ELR (cell line): Measurements from ENCODE around the gene HIVEP3.
"Not testable (repeated sequence)": the region's sequence is repeated elsewhere in the genome, so short reads cannot be mapped to it uniquely, and the experiment has no call there.

ENCODE experiments used
- DNase-seq: peaks from one replicate; pipeline ENCODE4 v3.0.0-alpha.2; 2015; ENCODE audit warnings: low read depth

The HIVEP3 gene

GRCh38 chr1:41580520-41581172 is 338.1 kb downstream of the HIVEP3 start:
- DNase-seq: no peak

DNA sequence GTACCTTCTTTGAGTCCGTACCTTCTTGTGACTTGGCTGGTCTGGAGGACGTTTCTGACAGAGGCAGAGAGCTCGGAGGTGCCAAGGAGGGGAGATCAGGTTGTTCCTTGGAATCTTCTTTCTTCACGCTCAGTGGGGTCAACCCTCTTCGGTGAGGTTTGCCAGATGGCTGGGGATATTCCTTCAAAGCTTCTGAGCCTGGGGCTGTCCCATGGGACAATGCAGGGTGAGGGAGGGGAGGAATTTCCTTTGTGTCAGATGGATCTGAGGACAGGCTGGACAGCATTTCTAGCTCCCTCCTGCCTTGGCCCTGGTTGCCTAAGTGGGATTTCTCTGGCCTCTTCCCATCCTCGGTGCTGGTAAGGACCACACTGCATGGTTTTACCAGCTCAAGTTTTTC is 338.7 kb downstream of the HIVEP3 start:
- DNase-seq: no peak

DNA sequence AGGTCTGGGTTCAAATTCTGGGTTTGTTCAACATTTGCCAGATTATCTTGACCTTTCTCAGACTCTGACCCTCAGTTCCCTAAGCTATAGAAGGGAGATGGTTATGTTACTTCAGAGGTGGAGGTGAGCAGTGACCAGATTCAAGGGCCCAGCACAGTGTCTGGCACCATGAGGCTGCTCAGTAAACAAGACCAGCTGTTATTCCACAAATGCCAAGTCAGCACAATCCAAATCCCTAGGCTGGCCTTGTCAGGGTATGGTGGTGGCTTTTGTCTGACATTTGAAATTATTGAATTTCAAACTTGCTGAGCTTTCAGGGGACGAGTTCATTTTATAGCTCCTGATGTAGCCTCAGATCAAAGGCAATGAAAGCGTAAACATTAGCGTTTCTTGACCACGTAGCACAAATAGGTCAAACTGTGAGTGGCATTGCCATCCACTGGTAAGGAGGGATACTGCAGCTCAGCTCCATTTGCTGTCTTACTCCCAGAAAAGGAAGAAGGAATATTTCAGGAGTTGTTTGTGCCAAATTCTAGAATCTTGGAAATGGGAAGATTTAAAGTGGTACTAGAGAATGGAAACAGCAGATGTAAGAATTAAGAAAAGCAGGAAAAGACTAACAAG is 339.9 kb downstream of the HIVEP3 start:
- peak; percentile 52 for DNase-seq

DNA sequence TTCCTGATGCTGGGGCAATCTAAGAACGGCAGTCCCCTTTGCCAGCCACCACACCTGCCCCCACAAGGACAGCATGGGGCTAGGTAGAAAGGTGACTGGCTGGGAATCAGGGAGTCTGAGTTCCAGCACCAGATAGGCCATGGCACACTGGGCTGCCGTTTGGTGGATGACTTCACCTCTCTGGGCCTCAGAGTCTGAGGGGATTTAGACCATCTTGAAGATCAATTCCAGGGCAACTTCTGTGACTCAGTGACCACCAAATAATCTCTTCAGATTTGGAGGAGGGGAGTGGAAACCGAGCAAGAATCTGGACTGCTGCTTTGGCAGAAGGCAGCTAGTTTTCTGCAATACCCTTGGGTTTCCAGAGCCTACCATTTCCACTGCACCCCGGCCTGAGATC is 342.1 kb downstream of the HIVEP3 start:
- peak; percentile 13 for DNase-seq

DNA sequence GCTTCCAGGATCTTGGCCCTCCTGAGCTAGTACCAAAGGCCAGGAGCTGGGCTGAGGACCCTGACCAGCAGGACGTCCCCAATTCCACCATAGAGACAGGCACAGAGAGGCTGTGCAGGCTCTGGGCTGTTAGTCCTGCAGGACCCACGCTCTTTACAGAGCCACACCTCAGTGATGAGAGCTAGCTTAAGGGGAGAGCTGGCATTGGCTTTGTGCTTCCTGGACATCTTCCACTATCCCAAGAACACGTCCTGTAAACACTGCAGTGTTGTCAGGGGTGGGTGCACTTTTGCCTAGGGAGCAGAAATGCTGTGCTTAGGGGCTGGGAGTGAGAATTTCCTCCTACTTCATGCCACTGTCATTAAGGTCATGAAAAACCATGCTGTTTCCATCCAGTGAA is 342.5 kb downstream of the HIVEP3 start:
- no peak for DNase-seq

DNA sequence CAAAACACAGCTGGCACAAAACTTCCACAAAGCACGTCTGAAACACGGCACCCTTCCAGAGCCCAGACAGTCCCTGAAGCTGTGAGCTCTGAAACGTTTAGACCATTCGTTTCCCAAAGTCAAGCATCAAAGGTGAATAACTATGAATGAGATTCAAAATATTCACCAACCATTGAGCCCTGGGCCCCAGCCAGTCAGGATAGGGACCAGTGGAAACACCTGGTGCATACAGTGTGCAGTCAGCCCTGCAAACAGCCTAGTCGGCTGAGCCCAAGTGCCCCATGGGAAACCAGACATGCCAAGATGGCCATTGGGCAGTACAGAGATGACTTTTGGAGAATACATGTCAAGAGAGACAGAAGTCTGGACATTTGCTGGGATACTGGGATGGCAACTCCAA is 343.9 kb downstream of the HIVEP3 start:
- DNase-seq: no peak

DNA sequence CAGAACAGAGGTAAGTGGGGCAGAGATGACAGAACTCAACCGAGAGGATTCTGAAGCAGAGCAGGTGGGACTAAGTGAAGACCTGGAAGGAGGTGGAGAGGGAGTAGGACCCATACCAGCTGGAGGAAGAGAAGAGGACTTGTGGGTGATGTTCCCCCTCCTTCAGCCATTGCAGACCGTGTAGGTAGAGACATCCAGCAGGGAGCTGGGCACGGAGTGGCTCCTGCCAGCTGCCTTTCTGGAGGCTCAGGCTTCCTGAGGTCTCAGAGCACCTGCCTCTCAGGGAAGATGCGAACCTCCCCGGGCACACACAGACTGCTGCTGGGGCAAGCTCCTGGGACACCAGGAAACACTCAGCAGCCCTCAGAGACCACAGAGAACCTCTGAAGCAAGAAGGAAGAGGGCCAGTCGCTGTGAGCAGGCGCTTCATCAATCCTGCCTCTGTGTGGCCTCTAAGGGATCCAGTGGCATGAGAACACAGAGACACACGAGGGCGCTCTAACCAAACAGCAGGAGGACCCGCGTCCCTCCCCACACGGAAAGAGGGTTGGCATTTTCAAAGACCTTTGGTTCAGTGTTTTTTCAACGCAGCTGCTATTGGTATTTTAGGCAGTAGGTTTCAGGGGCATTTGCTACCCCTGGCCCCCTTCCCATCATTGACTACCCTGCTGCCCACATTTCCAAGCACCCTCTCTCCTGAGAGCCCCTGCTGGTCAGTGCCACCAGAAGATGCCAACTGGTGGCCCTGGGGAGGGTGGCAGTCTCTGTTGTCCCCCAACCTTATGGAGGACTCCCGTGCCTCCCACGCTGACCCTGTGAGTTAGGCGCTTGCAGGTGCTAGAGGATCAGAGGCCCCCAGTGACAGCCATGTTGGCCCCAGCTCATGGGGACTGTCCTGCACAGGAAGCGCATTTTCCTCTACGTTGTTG is 344.7 kb downstream of the HIVEP3 start:
- DNase-seq: peak; percentile 85

DNA sequence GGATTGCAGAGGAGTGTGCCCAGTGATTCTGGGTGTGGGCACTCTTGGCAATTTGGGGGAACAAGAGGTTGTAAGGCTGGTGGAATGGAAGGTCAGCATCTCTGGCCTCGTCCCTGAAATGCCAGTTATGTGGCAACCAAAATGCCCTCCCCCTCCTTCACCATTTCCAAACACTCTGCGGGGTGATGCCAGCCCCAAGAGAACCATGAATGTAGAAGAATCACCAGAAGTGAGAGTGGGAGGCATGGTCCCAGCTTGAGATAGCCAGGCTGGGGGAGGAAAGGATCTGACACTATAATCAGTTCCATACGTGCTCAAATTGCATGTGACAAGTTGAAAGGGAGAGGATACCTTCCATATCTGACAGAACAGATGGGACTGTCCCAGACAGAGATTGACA is 345.5 kb downstream of the HIVEP3 start:
- no peak for DNase-seq

DNA sequence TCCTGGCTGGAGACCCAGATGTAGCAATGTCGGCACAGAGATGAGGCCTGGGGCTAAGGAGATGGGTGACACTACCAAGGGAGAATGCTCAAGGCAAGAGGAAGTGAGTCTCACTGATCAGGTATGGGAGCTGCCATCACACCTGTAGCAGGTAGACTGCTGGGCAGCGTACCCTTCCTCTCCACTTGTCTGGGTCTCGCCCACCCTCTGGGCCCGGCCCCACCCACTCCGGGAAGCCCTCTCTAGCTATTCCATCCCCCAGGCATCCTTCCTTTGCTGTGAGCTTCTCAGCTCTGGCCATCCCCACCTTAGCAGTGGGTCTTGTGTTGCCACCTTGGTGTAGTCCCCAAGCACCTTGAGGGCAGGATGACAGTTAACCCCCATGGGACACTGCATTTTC is 346.5 kb downstream of the HIVEP3 start:
- DNase-seq: no peak

DNA sequence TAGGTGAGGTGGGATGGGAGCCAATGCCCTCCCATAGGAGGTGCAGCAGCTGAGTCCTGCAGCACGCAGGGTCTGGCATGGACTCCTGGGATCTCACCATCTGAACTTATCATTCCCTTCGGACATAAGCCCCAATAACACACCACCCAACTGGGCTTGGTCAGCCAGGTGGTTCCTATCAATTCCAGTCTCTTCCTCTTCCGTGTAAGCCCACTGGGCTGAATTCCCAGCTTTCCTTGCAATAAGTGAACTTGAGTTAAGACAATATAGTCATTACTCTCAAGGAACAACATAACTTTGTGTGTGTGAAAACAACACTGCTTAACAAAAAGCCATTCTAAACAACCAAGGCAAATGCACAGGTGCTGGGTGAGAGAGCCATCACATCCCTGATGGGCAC is 347.7 kb downstream of the HIVEP3 start:
- DNase-seq: no peak

GRCh38 chr1:41568204-41568603 is 350.5 kb downstream of the HIVEP3 start:
- DNase-seq: no peak

DNA sequence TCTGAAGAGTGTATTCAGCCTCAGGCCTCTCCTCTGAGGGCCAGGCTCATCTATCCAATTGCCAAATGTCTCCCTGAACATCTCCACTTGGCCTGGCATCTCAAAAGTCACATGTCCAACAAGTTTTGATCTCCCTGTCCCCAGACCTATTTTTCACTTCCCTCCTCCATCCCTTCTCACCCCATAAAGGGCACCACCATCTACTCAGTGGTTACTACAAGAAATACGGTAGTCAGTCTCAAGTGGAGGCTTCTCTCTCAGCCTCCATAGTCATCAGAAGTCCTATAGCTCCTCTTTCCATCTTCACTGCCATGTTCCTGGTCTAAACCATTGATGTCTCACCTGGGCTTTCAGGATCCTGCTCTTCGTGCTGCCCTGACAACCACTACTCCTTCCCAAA is 351.8 kb downstream of the HIVEP3 start:
- no peak for DNase-seq

DNA sequence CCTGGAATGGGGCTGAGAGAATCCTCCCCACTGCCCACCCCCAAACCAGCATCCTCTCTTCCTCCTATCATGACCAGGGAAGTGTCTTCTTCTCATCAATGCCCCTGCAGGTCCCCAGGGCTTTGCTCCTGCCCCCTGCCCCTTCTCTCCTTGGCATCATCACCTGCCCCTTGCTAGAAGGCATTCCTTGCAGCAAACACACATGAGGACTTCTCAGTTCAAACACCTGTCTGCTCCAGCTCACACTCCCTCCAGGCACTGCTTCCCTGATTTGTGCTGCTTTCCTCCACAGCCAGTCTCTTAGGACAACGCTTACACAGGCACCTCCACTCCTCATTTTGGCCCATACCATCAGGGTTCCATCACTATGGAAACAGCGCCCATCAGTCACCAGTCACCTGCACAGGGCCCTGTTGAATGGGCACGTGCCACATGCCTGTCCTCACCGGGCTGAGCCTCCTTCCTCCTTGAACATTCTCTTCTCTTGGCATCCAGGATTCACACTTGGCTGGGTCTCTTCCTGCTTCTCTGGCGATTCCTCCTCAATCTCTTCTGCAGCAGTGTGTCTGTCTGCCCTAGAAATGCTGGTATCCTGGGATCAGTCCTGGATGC is 352.3 kb downstream of the HIVEP3 start:
- no peak for DNase-seq

GRCh38 chr1:41564741-41565475 is 353.8 kb downstream of the HIVEP3 start:
- DNase-seq: no peak

DNA sequence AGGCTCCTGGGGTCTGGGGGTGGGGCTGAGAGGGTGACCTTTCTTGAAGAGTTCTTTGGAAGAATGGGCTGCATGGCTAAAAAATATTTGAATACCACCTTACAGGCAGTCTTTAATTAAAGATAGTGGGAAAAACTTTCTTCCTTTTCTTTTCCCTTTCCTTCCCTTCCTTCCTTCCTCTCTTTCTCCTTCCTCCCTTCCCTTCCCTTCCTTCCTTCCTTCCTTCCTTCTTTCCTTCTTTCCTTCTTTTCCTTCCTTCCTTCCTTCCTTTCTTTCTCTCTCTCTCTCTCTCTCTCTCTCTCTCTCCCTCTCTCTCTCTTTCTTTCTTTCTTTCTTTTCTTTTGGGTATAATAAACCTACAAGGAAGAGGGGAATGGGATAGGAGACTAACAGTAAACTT is 356.4 kb downstream of the HIVEP3 start:
- no peak for DNase-seq

DNA sequence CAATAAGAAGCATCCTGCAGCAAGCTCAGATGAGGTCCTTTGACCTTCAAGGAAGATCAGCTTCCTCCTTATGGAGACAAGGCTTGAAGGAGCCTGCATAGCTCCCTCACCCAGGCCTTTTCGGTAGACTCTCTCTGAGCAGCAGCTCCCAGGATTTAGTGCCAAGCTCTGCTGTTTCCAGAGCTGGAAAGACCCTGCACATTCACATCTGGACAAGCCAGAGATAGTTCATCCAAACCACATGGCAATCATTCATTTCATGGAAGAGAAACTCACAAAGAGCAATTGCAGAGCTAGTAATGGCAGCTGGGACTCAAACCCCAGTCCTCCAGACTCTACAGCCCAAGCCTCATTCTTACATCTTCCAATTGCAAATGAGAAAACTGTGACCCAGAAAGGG is 357.8 kb downstream of the HIVEP3 start:
- no peak for DNase-seq

DNA sequence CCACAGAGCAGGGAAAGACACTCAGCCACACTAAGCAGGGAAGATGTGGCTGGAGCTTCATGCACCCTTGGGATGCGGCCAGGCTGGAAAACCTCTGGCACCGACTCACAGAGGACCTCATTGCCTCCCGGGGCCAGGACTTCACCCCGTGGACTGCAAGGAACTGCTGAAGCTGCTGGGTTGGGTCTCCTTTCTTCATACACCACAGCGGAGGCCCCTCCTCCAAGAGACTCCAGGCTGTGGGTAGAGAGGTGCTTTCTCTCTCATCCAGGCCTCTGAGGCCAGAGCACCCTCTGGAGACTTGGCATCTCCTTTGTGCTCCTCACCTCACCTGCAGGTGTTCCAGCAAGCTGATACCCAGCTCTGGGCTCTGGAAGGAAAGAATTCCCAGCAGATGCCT is 358.2 kb downstream of the HIVEP3 start:
- DNase-seq: no peak

DNA sequence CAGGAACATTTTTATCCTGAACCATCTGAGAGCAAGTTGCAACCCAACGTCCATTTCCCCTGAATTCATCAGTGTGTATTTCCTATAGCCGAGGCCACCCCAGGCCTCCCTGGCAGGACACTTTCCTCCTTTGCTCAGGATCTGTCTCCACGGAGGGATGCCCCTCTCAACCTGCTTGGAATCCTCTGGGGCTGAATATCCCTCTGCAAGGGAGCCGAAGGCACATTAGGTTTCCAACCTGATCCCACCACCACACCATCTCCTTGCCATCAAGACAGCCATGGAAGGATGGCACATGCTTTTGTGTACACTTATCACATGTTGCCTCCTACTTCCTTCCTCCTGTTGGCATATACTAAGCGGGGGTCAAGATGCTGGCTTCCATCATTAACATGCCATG is 359.4 kb downstream of the HIVEP3 start:
- no peak for DNase-seq

DNA sequence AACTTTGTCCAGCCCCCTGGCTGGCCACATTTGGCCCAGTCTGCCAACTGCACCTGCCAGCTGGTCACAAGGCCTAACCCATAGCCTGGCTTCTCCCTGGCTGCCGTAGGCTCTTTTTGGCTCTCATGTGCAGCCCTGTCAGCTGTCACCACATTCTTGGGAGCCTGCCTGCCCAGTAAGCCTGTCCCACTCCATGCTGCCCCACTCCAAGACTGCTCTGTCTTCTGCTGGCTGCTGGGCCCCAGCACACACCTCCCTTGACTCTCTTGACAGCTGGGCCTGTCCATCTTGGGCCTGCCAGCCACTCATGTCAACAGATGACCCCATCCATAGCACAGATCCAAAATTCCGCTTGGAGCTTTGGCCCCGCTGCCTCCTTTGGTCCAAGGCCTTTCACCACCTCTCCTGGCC is 360.0 kb downstream of the HIVEP3 start:
- DNase-seq: no peak

DNA sequence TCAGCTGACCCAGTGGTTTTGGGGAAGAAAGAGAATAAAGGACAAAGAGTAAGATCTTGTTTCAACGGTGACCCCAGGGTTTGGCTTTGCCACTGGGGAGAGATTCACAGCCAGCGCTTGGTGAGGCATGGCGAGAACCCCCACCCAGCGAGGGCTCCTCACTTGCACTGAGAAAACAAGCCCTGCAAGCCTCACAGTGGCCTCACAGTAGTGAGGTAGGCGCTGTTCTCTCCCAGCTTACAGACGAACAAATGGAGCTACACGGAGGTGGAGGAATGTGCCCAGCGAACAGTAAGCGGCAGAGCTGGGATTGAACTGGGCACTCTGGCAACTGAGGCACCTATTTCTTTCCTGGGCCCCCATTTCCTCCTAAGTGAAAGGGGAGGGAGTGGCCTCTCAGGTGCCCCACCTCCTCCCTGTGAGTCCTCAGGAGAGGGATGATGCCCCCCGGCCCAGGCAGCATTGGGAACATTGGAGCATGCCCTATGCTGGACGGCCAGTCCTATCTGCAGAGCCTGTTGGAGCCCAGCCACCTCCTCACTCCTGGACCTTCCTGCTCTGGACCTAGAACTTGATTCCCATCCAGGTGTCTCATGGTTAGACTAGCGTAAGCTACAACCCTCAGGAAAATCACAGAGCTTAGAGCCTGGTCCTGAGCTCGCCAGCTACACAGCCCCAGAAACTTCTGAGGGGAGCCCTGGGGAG is 360.8 kb downstream of the HIVEP3 start:
- DNase-seq: no peak

DNA sequence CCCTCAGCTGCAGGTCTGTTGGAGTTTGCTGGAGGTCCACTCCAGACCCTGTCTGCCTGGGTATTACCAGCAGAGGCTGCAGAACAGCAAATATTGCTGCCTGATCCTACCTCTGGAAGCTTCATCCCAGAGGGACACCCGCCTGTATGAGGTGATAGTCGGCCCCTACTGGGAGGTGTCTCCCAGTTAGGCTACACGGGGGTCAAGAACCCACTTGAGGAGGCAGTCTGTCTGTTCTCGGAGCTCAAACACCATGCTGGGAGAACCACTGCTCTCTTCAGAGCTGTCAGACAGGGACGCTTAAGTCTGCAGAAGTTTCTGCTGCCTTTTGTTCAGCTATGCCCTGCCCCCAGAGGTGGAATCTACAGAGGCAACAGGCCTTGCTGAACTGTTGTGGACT is 364.0 kb downstream of the HIVEP3 start:
- DNase-seq: not testable (repeated sequence)
